HG03558 (cell line): ENCODE data around the gene ANO1.
"Not testable (repeated sequence)": the region's sequence is repeated elsewhere in the genome, so short reads cannot be mapped to it uniquely, and the experiment has no call there.

Source experiments
- ATAC-seq: cut with Tn5 transposase; IDR thresholded peaks from one replicate; pipeline ENCODE4 v1.9.1; 2021; ENCODE audit warnings: moderate number of reproducible peaks; ENCODE audit not compliant: unreplicated experiment; ENCODE audit errors: extremely low read depth

Gene ANO1

DNA sequence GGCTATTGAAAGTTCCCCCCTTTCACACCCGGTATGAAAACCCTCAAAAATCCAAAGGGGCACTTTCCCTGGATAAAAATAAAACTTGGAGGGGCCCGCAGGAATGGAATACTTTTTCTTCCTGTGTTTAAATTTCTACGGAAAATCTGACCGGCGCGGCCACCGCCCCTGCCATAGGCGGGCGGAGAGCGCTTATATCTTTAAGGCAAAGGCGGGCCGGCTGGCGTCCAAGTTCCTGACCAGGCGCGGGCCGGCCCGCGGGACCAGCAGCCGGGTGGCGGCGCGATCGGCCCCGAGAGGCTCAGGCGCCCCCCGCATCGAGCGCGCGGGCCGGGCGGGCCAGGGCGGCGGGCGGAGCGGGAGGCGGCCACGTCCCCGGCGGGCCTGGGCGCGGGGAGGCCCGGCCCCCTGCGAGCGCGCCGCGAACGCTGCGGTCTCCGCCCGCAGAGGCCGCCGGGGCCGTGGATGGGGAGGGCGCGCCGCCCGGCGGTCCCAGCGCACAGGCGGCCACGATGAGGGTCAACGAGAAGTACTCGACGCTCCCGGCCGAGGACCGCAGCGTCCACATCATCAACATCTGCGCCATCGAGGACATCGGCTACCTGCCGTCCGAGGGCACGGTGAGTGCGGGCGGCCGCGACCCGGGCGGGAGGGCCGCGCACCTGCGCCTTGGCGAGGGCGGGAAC, at the start of gene ANO1:
ANO1 (plus strand) TSS at position 223 of the 686 bp plus-strand sequence; CDS start at position 513, 290 bp downstream.
- no peak for ATAC-seq

DNA sequence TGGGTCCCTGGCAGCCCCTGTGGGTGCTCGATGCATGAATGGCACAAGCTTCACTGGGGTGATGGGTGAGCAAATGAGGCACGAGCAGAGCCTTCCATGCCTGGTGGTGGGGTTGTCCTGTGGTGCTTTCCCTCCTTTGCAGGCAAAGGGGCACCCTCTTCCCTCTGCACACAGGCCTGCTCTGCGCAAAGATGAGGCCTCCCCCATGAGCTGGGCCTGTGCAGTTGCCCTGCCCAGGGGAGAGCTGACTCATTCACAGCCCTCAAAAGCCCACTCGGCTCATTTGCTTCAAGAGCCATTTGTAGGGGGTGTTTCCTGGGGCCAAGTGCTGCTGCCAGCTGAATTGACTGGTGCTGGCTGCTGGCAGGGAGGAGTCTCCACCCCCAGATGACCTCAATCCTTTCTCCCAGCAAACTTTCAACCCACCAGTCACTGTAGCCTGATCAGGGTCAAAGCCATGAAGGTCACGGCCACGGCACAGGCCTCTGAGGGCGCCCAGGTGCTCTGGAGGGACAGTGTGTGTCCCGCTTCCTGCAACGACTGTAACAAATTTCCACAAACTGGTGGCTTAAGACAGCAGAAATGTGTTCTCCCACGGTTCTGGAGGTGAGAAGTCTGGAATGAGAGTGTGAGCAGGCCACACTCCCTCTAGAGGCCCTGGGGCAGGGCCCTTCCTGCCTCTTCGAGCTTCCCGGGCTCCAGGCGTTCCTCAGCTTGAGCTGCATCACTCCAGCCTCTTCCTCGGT, 48.8 kb upstream of the ANO1 start:
- no peak for ATAC-seq

DNA sequence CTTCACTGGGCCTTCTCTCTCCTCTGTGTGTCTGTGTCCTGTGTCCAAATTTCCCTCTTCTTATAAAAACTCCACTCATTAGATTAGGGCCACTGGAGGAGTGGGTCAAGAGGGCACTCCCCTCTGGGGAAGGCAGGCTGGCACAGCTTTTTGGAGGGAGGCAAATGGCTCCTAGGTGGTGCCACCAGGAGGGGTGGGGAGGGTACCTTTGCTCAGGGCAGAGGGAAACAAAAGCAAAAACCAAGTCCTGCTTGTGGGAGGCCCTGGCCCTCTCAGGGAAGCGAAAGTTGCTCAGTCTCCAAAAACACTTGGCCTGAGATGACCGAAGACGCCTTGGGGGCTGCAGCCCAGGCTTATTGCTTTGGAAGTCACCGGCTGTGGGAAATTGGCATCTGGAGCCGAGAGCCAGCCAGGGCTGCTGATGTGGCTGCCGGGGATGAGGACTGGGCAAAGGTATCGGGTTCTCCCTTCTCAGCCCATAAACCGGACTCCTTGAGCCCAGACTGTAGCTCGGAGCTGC, 48.2 kb upstream of the ANO1 start:
- no peak for ATAC-seq

DNA sequence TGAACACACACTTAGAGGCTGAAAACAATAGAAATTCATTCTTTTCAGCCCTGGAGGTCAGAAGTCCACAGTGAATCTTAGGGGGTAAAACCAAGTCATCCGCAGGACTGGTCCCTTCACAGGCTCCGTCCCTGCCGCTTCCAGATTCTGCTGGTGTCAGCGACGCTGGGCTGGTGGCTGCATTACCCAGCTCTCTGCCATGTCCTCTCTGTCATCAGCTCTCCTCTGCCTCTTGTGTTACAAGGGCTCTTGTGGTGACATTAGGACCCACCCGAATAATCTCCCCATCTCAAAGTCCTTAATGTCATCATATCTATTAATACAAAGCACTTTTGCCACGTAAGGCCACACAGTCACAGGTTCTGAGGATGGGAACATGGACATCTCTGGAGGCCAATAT, 47.7 kb upstream of the ANO1 start:
- no peak for ATAC-seq

DNA sequence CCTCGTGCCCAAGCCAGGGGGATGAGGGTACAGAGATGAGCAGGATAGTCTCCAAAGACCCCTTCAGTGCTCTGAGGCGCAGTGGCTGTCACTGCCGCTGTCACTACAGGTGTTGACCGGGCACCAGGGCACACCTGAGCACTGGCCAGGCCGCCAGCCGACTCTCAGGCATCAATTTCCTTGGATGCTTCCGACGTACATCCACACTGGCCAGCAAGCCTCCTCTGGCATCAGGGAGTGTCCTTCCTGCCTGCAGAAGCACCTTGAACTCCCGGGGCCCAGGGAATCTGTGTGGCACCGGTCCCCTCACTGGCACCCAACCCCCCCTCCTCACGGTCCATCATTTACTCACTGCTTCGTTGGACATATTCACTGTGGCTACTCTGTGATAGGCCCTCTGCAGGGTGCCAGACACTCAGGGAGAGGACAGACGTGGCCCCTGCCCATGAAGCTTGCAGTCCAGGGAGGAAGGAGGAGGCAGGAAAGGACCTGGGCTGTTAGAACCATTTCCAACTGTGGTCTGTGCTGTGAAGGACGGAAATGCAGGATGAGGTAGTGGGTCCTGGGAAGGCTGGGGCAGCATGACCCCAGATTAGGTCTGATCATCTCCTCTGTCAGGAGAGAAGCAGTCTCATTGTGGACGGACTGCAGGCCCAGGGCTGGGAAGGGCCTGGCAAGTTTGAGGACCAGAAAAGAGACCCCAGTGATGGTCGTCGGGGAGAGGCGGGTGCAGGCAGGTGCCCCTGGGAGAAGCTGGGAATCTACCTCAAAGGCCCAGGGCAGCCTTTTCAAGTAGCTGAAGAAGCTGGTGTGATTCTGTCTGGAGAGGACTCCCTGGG, 46.3 kb upstream of the ANO1 start:
- no peak for ATAC-seq

DNA sequence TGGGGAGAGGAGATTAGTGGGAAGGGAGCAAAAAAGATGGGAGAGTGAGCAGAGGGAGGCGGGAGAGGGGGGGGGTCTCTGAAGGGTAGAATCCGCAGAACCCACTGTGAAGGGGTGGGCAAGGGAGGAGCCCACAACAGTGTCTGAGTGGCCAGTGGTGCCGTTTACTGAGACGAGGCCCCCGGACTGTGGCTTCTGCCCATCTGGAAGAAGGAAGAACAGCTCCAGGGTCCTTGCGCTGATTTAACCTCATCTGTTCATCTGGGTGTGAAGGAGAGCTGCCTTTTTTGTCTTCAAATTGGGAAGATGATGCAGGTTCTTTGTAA, 45.7 kb upstream of the ANO1 start:
- no peak for ATAC-seq

DNA sequence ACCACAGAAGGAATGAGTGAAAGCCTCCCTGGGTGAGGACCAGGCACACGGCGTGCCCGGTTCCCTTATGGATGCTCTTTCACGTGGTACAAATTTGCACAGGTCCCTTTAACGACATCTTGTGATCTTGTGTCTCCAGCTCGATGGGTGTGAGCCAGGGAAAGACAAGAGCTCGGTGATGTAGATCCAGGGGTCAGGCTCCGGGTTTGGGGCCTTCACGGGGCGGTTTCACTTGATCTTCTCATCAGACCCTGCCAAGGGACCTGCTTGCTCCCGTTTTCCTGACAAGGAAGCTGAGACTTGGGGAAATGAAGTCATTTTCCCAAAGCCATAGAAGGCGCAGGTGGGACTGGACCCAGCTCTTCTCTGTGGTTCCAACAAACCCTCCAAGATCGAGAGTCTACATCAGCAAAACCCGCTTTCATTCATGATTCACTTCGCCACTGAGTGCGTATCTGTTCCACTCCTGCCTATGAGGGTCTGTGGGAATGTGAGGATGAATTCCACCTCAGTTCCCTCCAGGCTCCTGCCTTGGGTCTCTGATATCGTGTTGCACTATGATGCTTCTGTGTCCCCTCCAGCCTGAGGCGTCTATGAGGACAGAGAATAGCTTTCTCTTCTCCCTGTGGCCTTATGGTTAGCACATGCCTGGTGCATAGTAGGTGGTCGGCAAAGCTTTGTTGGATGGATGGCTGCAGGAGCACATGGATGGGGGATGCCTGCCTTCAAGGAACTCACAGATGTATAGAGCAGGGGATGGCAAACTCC, 45.0 kb upstream of the ANO1 start:
- no peak for ATAC-seq

DNA sequence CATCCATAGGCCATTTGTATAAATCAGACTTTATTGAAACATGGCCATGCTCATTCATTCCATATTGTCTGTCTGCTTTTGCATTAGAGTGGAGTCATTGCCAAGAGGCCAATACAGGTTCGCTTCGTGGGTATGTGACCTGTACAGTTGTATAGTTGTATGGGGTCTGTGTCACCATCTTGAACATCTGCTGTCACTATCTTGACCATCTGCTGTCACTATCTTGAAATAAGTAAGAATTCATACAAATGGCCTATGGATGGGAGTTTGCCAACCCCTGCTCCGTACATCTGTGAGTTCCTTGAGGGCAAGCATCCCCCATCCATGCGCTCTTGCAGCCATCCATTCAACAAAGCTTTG, 44.4 kb upstream of the ANO1 start:
- ATAC-seq: no peak

DNA sequence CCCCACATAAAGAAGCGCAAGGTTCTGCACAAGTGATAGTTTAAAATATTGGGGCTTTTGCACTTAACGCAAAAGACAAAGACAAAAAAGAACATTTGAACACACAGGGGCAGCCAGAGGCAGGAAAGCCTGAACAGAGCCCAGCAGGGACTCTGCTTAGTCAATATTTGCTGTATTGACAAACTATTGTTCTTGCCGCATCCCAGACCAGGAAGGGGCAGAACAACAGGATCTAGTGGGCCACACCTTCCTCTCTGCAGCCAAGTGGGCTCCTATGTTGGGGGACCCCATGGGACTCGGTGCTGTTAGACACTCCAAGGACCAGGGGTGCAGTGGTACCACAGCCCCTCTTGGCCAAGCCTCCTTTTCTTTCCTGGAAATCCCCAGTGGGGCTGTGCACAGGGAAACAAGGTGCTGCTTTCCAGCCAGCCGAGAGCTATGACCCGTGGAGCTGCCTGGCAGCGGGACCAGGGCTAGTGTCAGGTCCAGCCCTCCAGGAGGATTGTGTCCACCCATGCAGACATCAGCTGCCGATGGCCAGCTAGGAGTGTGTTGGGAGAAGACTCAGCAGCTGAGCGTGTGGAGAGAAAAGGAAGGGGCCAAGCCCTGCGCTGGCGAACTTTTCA, 43.3 kb upstream of the ANO1 start:
- no peak for ATAC-seq

DNA sequence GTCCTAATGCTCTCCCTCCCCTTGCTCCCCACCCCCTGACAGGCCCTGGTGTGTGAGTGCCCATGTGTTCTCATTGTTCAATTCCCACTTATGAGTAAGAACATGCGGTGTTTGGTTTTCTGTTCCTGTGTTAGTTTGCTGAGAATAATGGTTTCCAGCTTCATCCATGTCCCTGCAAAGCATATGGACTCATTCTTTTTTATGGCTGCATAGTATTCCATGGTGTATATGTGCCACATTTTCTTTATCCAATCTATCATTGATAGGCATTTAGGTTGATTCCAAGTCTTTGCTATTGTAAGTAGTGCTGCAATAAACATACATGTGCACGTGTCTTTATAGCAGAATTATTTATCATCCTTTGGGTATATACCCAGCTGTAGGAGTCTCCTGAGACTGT, 42.5 kb upstream of the ANO1 start:
- not testable (repeated sequence) for ATAC-seq

DNA sequence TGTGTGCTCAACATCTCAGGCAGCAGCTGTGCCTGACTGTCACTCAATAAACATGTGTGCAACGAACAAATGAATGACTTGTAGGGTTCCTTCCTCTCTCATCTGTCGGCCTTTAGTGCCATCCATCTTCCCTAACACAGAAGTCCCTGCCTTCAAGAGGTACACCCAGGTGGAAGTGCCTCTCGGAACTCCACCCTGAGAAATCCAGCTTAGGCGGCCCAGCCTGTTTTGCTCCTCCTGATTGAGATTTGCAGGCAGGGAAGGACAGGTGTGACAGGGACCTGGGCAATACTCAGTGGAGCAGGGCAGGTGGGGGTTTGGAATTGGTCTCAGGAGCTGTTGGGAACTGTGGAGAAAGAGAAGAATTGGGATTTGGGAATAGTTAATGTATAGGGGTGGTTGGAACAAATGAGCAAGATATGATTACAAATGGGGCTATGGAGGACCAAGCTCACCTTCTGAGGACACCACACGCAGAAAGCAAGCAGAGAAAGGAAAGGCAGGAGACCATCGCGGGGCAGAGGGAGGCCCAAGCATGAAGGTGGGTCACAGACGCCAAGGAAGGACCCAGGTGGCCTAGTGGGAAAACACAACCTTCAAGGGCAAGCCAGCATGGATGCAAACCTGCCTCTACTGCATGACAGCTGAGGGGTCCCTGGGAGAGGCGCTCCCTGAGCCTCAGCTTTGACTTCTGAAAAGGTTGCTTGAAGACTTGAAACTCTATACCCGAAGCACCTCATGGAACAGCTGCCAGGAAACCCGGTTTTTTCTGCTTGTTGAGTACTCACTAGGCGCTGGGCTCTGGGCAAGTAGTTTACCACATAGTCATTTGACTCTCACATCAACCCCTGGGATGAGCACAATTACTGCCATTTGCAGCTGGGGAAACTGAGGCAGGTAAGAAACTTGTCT, 40.9 kb upstream of the ANO1 start:
- ATAC-seq: no peak

DNA sequence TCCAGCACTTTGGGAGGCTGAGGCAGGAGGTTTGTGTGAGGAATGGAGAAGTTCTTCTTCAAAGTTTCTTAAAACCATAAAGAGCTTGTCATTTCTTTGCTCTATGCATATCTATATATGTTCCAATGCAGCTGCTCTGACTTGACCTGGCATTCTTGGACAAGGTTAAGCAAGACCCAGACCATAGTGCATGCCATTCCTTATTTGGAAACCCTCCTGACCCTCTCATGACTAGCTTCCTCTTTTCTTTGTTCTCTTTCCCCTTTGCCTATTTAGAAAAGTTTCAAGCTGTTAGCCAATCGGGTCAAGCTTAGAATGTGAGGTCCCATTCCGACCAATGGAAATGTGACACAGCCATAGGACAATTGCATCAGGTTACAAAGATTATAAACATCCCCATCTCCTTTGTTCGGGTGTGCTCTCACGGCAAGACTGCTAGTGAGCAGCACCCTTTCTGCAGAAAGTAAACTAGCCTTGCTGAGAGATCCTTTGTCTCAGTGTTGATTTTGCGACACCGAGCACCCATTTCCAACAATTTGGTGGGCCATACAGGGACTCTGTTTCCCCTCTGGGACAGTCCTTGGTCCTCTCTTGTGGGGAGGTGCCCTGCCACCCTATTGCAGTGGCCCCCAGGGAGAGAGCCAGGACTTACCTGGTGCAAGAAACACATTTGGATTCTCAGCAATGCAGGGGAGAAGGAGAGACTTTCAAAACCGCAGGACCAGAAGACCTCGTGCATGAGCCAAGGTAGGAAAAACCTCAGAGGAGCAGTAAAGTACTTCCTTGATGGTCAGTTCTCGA, 39.9 kb upstream of the ANO1 start:
- ATAC-seq: no peak

DNA sequence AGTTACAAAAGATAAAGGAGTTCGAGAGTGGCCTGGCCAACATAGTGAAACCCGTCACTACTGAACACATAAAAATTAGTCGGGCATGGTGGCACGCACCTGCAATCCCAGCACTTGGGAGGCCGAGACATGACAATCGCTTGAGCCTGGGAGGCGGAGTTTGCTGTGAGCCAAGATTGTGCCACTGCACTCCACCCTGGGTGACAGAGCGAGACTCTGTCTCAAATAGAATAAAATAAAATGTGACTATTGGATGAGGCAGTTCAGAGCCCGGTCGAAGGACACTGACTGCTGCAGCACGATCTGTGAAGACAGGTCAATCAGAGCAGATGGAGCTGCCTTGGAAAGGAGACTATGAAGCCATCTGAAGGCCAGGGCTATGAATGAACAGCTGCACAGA, 37.7 kb upstream of the ANO1 start:
- ATAC-seq: no peak

DNA sequence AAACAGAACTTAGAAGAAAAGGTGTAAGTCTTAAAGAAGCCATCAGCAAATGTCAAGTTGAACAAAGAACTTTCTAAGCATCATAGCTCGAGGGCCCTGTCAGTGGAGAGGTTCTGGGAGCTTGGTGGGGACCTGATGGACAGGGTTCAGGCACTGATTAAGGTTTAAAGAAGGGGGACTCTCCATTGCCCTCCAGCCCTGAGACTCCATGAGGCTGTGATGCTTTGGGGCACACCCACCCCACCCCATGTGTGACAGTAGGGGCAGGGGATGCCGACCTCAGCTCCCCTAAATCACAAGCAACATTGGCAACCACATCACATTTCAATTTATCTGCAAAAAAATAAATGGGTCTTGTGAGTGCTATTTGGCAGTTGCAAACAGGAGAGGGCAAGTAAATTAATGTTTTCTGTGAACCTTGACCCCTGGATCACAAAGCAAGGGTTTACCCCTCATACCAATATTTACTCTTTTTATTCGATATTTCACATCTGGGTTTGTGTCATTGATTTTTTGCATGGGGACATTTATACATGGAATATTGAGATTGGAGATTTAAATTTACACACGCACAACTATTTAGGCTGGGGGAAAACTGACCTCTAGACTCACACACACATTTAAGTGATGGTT, 37.1 kb upstream of the ANO1 start:
- no peak for ATAC-seq

DNA sequence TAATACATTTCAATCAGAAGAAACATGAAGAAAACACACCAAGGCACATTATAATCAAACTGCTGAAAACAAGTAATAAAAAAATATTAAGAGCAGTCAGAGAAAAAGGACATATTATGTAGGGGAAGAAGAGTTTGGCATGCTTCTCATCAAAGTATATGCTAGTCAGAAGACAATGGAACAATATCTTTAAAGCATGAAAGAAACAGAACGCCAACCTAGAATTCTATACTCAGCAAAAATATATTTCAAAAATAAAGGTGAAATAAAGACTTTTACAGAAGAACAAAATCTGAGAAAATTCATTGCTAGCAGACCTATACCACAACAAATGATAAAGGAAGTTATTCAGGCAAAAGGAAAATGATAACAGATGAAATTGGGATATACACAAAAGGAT, 34.6 kb upstream of the ANO1 start:
- no peak for ATAC-seq

DNA sequence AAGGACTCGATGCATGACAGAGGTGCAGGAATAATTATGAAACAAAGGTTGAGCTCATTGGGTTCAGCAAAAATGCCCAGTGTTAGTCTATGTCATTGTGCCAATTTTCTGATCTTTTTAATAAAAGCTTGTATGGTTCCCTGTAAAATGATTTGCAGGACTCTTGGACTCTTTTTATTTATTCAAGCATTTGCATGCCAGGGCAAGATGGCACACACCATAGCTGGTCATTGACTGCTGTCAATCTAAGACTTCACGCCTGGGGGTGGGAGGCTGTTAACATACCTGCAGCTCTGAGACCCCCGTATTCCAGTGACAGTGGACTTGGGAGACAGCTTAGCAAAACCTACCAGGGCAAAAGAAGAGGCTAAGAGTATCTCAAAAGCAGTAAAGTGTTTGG, 32.0 kb upstream of the ANO1 start:
- ATAC-seq: no peak

DNA sequence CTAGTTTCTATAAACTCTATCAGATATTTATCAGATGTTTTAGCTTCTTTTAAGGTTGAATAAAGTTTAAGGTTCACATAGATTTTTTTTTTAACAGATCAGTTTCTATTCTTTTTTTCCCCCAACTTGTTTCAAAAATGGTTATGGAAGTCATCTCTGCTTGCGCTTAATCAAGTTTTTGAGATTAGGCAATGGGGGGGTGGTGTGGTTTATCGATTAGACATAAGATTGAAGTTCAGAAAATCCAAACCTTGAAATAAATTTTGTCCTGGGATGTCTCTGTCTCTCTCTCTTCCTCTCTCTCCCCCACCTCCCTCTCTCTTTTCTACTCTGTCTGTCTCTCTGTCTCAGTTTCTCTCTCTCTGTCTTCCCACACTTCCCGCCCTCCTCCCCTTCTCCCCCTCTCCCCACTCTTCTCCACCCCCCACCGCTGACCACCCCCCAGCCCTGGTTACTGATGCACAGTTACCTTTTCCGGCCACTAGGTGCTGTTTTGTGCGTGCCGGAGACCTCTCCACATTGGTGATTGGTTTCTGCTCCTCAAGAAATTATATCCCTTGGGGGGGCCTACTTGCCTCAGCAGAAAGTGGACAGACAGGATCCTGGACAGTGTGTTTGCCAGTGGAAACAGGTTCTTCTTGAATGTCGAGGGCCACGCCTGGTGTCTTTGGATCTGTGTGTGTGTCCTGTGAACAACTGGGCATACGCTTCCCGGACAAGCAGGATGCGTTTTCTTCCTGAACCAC, 29.7 kb upstream of the ANO1 start:
- no peak for ATAC-seq
